Caco-2 (cell line): Measurements from ENCODE around the gene ZMAT3. TPM values are rescaled to one million over a fixed set of nuclear protein-coding genes. Genes with fewer than 3 reads are reported as not detected.

Source experiments
- BruUV-seq: library from RNA; stranded (reverse); fragments of 400-500 nt; replicated peaks from 2 replicates; lab custom pipeline; 2021; lab: Mats Ljungman, UMichigan
- CTCF ChIA-PET: fragments of 300-600 bp; sonication (Branson Sonifier 250); formaldehyde crosslinking; loops from one replicate; lab custom pipeline; 2022; ENCODE audit warnings: antibody characterized with exemption; lab: Charles Lee
- POLR2A ChIA-PET: fragments of 300-600 bp; sonication (Branson Sonifier 250); formaldehyde crosslinking; loops from one replicate; lab custom pipeline; 2022; ENCODE audit warnings: antibody characterized with exemption; lab: Charles Lee
- DNase-seq, 2 experiments: peaks; one replicate each; pipeline versions ENCODE4 v3.0.0 to v3.0.0-alpha.2; 2020 to 2022
- H3K27me3 ChIP-seq: replicated peaks from 2 replicates; pipeline ENCODE4 v1.6.0; 2011; ENCODE audit warnings: low read length; ENCODE audit not compliant: control insufficient read depth, insufficient read depth
- H3K36me3 ChIP-seq: 2 replicates; pipeline ENCODE4 v1.5.1; 2011; ENCODE audit warnings: low read length; ENCODE audit not compliant: control insufficient read depth, insufficient read depth
- H3K4me1 ChIP-seq: fragments of 250-450 bp; sonication (Bioruptor Pico); 2 replicates; pipeline ENCODE4 v1.5.1; 2020; ENCODE audit warnings: mild to moderate bottlenecking
- H3K4me3 ChIP-seq: 2 replicates; pipeline ENCODE4 v1.5.1; 2011; ENCODE audit warnings: low read depth, mild to moderate bottlenecking, control low read depth, low read length
- H3K9me3 ChIP-seq: fragments of 250-450 bp; sonication (Bioruptor Pico); 2 replicates; pipeline ENCODE4 v1.5.1; 2020; ENCODE audit warnings: mild to moderate bottlenecking, moderate library complexity
- H3K27ac Mint-ChIP-seq: one replicate; pipeline ENCODE4 v1.8.0; 2022; ENCODE audit warnings: mixed read lengths; ENCODE audit not compliant: unreplicated experiment
- H3K27me3 Mint-ChIP-seq: one replicate; pipeline ENCODE4 v1.8.0; 2022; ENCODE audit warnings: mixed read lengths; ENCODE audit not compliant: insufficient read depth, unreplicated experiment
- H3K36me3 Mint-ChIP-seq: one replicate; pipeline ENCODE4 v1.8.0; 2022; ENCODE audit warnings: mild to moderate bottlenecking, mixed read lengths; ENCODE audit not compliant: insufficient read depth, unreplicated experiment
- H3K4me1 Mint-ChIP-seq: one replicate; pipeline ENCODE4 v1.8.0; 2022; ENCODE audit warnings: low read depth, mixed read lengths; ENCODE audit not compliant: unreplicated experiment
- H3K4me3 Mint-ChIP-seq: one replicate; pipeline ENCODE4 v1.8.0; 2022; ENCODE audit warnings: mild to moderate bottlenecking, moderate library complexity, mixed read lengths; ENCODE audit not compliant: unreplicated experiment
- H3K9me3 Mint-ChIP-seq: one replicate; pipeline ENCODE4 v1.8.0; 2022; ENCODE audit warnings: mixed read lengths; ENCODE audit not compliant: unreplicated experiment
- intact Hi-C: fragments of 100-400 bp; cut with micrococcal nuclease; formaldehyde crosslinking; loops from one replicate; pipeline ENCODE4 v1.10.0; 2022; ENCODE audit not compliant: unreplicated experiment
- total RNA-seq: library from RNA; stranded (reverse); gene quantifications from 2 replicates; pipeline ENCODE4 v1.2.3, GENCODE V29; 2022
- TF ChIP-seq, protein P1 (sequence below), 2 experiments: fragments of 200-600 bp in 1 of 2; IDR thresholded peaks; 1 replicate in 1 of 2; 2 replicates in 1 of 2; pipeline versions ENCODE4 v1.5.1 to v1.8.0; 2011 to 2022; ENCODE audit warnings: antibody characterized with exemption in 1 of 2, control low read depth in 1 of 2, inconsistent platforms in 1 of 2, low read depth in 1 of 2, low read length in 1 of 2, mild to moderate bottlenecking in 1 of 2, moderate library complexity in 1 of 2; ENCODE audit not compliant: insufficient read depth in 1 of 2, severe bottlenecking in 1 of 2, unreplicated experiment in 1 of 2

ZMAT3 gene
- total RNA-seq, 1 experiment from 2014 or later, result 7.6 TPM

DNA sequence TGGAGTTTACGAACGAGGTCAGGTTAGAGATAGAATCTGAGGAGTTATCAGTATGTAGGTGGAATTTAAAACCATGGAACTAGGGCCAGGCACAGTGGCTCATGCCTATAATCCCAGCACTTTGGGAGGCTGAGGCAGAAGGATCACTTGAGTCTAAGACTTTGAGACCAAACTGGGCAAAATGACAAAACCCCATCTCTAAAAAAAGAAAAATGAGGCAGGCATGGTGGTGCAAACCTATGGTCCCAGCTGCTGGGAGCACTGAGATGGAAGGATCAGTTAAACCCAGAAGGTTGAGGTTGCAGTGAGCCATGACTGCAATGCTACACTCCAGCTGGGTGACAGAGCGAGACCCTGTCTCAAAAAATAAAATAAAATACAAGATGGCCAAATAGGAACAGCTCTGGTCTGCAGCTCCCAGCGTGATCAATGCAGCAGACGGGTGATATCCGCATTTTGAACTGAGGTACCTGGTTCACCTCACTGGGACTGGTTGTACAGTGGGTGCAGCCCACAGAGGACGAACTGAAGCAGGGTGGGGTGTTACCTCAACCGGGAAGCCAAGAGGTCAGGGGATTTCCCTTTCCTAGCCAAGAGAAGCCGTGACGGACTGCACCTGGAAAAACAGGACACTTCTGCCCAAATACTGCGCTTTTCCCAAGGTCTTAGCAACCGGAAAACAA lies 33.3 kb downstream of the ZMAT3 start:
- H3K36me3 Mint-ChIP-seq, result no peaks in the 10 kb centered on the region
- peaks cover 7% of the 10 kb centered on the region for H3K4me1 Mint-ChIP-seq
- intact Hi-C loops, result no loop called here
- BruUV-seq, result no TSS peak
- H3K4me1 ChIP-seq, result peaks cover 20% of the 10 kb centered on the region
- TF ChIP-seq, protein P1, sequence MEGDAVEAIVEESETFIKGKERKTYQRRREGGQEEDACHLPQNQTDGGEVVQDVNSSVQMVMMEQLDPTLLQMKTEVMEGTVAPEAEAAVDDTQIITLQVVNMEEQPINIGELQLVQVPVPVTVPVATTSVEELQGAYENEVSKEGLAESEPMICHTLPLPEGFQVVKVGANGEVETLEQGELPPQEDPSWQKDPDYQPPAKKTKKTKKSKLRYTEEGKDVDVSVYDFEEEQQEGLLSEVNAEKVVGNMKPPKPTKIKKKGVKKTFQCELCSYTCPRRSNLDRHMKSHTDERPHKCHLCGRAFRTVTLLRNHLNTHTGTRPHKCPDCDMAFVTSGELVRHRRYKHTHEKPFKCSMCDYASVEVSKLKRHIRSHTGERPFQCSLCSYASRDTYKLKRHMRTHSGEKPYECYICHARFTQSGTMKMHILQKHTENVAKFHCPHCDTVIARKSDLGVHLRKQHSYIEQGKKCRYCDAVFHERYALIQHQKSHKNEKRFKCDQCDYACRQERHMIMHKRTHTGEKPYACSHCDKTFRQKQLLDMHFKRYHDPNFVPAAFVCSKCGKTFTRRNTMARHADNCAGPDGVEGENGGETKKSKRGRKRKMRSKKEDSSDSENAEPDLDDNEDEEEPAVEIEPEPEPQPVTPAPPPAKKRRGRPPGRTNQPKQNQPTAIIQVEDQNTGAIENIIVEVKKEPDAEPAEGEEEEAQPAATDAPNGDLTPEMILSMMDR (IDR thresholded peaks at IDR 0.05; ENCODE audit: insufficient read depth in 1 of 2, low read depth in 1 of 2, low read length in 1 of 2, severe bottlenecking in 1 of 2, unreplicated experiment in 1 of 2), result no peak
- no peaks in the 10 kb centered on the region for H3K9me3 Mint-ChIP-seq
- no peak overlapping the region for H3K27ac Mint-ChIP-seq
- H3K9me3 ChIP-seq, result no peaks in the 10 kb centered on the region
- no peaks in the 10 kb centered on the region for H3K27me3 Mint-ChIP-seq
- H3K4me3 Mint-ChIP-seq, result no peak overlapping the region
- CTCF ChIA-PET, result no interaction called here
- no peak for DNase-seq
- no peaks in the 10 kb centered on the region for H3K36me3 ChIP-seq
- H3K27me3 ChIP-seq, result no peaks in the 10 kb centered on the region
- H3K4me3 ChIP-seq, result no peak overlapping the region
- POLR2A ChIA-PET, result no interaction called here

DNA sequence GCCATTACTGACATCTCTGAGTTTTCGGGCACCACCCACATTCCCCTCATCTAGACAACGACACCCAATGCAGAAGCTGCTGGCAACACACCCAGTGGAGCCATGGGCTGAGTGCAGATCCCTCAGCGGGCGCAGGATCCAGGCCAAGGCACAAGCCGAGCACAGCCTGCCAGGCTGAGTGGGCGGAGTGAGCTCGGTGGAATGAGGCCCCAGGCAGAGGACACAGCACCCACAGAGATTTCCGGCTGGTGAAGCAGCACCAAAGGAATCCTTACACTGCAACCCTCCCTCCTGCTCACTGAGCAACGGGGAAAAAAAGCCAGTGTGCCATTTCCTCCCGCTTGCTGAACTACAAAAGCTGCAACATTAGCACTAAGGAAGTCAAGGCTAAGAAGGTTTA lies 34.3 kb downstream of the ZMAT3 start:
- no peak for DNase-seq
- H3K4me1 Mint-ChIP-seq, result peaks cover 7% of the 10 kb centered on the region
- POLR2A ChIA-PET, result no interaction called here
- intact Hi-C loops, result no loop called here
- H3K36me3 Mint-ChIP-seq, result no peaks in the 10 kb centered on the region
- H3K9me3 Mint-ChIP-seq, result no peaks in the 10 kb centered on the region
- H3K9me3 ChIP-seq, result no peaks in the 10 kb centered on the region
- CTCF ChIA-PET, result no interaction called here
- no peaks in the 10 kb centered on the region for H3K36me3 ChIP-seq
- no peaks in the 10 kb centered on the region for H3K27me3 Mint-ChIP-seq
- peaks cover 20% of the 10 kb centered on the region for H3K4me1 ChIP-seq
- BruUV-seq, result no TSS peak
- H3K4me3 ChIP-seq, result no peak overlapping the region
- no peaks in the 10 kb centered on the region for H3K27me3 ChIP-seq
- no peak overlapping the region for H3K27ac Mint-ChIP-seq
- H3K4me3 Mint-ChIP-seq, result no peak overlapping the region
- TF ChIP-seq, protein P1 (IDR thresholded peaks at IDR 0.05; ENCODE audit: insufficient read depth in 1 of 2, low read depth in 1 of 2, low read length in 1 of 2, severe bottlenecking in 1 of 2, unreplicated experiment in 1 of 2), result no peak

DNA sequence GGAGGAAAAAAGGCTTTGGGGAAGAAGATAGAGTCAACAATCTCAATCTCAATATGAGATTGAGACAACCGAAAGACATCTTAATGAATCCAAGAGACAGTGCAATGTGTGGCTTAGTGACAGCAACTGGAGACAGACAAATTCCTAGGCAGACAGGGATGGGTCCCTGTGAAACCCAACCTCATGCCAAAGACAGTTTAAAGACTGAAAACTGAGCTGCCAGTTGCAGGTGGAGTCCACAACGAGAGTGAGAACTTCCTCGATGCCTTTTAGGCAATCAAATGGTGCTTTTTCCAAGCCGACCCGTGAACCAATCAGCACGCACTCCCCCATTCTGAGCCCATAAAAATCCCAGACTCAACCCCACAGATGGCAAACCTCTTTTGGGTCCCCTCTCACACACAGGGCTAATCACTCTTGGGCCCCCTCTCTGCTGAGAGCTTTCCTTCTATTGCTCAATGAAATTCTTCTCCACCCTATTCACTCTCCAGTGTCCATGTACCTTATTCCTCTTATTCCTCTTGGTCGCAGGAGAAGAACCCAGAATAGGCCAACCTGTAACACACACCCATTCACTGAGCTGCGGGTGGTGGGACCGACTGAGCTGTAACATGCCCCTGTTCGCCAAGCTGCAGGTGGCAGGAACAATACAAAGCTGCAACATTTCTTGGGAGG lies 34.8 kb downstream of the ZMAT3 start:
- H3K4me3 ChIP-seq, result no peak overlapping the region
- no peaks in the 10 kb centered on the region for H3K36me3 ChIP-seq
- no peaks in the 10 kb centered on the region for H3K36me3 Mint-ChIP-seq
- peaks cover 7% of the 10 kb centered on the region for H3K4me1 Mint-ChIP-seq
- ChIA-PET POLR2A (no interaction called here), CTCF (no interaction called here)
- H3K4me3 Mint-ChIP-seq, result no peak overlapping the region
- no peaks in the 10 kb centered on the region for H3K27me3 ChIP-seq
- no peak overlapping the region for H3K27ac Mint-ChIP-seq
- peaks cover 20% of the 10 kb centered on the region for H3K4me1 ChIP-seq
- no peaks in the 10 kb centered on the region for H3K9me3 Mint-ChIP-seq
- no peak for DNase-seq
- TF ChIP-seq, protein P1 (IDR thresholded peaks at IDR 0.05; ENCODE audit: insufficient read depth in 1 of 2, low read depth in 1 of 2, low read length in 1 of 2, severe bottlenecking in 1 of 2, unreplicated experiment in 1 of 2), result no peak
- no peaks in the 10 kb centered on the region for H3K9me3 ChIP-seq
- no TSS peak for BruUV-seq
- intact Hi-C loops, result no loop called here
- H3K27me3 Mint-ChIP-seq, result no peaks in the 10 kb centered on the region
